AML-193 (cell line): ENCODE data around the gene CHIT1.
"Not testable (repeated sequence)": the region's sequence is repeated elsewhere in the genome, so short reads cannot be mapped to it uniquely, and the experiment has no call there.

ENCODE experiments used
- DNase-seq, 2 experiments: peaks; one replicate each; lab custom pipeline; 2025; lab: John Stamatoyannopoulos, UW

Gene CHIT1

DNA sequence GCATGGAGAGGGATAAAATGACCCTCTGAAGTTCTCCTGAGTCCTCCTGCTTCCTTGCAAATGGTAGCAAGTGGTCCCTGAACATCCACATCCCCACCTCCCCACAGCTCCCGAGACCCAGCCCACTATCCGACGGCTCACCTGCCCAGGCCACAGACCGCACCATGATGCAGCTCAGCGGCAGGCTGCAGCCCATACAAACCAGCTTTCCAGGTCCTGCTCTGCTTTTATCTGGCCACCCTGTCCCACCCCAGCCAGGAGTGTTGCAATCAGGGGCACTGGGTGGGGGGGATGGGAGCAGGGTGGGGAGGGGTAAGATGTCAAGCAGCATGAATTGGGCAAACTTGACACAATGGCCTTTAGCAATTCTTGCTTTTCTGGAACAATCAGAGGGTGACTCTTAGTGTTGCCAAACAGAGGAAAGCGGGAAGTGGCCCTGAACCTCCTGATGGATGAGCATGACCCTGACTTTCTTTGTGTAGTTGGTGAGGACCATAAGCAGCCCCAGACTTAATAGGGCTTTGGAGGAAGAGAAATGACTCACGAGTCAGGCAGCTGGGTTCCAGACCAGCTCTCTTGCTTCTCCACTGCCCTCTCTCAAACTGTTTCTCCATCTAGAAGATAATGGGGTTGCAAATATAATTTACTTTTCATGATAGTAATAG, at the start of gene CHIT1:
CHIT1 (minus strand) TSS at position 203 of the 665 bp plus-strand sequence; CDS start at position 166, 37 bp downstream.
- no peak for DNase-seq

- no peak for DNase-seq
Measured at GRCh38 chr1:203278885-203279406, 49.5 kb upstream of the CHIT1 start.

DNA sequence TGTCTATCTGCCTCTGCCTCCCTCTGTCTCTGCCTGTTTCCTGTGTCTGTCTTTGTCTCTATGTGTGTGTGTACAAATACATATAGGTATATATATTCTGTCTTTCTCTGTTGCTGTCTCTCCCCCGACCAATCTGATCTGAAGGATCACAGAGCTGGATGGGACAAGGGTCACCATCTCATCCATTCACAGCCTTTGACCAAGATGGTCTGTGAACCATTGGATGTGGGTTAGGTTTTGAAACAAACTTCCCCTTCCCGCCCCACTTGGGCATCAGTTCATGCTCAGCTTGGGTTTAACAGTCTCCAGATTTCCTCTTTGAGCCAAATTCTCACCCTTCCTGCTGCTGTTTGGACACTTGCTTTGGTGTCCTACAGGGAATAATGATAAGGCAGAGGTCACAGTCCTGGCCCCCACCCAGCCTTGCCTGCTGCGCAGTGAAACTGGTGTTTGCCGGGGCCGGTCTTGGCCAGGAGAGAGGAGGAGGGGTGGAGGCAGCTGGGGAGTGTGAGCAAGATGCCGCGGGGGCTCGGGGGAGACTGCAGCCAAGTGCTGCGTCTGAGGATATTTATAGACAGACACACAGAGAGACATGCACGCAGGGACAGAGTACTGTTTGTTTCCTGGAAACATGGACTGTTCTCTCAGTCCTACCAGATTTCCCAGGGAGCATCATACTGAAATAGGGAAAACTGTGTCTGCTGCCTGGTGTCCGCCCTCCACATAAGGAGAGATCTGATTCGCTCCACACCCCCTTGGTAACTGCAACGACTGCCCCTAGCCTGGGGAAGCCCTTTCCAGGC, 48.8 kb upstream of the CHIT1 start:
- DNase-seq = peak; percentile 44 to 55

DNA sequence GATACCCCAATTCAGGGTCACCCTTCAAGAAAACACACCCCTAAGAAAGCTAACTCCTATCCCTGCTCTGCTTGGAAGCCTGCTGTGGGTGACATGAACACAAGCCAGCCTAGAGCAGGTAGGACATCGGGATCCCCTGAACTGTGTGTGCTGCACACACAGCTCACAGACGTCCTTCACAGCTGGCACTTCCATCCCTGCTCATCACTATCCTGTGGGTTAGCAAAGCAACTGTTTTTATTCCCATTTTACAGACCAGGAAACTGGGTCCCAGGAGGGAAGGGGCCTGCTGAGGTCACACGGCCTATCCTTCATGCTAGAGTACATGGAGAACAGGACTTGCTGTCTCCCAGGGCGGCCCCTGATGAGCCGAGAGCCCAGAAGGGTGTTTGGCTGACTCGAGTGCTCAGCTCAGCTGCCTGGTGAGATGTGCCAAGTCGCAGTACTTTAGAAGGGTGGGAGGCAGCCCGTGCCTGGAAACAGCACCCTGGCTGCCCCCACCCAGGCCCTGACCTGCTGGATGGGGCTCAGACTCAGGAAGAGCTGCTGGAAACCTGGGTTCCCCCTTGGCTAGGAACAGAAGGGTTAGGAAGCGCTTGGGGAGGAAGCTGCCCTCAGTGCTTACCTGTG, 47.6 kb upstream of the CHIT1 start:
- DNase-seq = no peak

- DNase-seq = no peak
Measured at GRCh38 chr1:203276408-203276807, 46.9 kb upstream of the CHIT1 start.

DNA sequence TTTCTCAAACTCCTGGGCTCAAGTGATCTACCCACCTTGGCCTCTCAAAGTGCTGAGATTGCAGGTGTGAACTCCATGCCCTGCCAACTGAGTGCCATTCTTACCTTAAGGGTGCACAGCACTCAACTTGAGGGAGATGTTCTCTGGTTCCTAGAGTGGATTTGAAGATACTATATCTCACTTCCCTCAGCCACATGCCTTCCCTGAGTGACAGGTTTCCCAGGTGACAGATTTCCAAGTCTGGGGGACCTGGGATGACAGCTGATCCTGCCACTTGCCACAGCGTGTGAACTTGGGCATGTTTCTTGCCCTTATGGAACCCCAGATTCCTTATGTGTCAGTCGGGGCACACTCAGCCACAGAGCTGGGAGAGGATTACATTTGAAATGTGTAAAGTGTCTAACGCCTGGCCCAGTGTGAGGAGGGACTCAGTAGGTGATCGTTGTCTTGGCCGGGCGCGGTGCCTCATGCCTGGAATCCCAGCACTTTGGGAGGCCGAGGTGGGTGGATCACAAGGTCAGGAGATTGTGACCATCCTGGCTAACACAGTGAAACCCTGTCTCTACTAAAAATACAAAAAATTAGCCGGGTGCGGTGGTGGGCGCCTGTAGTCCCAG, 46.3 kb upstream of the CHIT1 start:
- no peak for DNase-seq

DNA sequence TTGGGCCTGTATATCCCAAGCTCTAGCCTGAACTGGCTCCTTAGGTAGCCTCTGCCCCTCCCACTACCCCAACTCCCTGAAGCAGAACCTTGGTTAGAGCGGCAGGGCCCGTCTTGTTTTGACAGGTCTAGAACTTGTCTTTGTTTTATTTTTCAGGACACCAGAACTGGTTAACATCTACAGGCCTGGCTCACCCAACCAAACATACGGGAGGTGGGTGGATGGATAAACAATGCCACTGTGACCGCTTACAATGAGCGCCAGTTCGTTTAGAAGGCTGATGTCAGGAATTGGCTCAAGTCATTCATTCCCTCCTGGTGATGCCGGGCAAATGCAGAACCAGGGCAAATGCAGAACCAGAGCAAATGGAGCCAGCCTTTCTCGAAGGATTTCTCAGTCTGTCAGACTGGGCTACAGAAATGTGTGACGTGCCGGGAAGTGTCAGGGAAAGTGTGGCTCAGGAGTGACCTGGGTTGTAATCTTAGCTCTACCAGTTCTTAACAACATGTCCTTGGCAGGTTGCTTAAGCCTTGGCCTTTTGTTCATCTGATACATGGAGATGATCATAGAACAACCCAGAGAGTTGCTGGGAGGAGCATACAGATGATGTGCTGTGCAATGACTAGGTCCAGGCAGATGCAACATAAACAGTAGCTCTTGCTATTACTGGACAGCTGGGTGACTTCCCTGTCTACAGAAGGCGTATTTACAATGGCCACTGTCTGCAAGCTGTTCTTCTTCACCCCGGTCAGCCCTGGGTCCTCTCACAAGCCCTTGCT, 45.3 kb upstream of the CHIT1 start:
- no peak for DNase-seq

GRCh38 chr1:203273869-203274602, 44.6 kb upstream of the CHIT1 start:
- no peak for DNase-seq

- peak; percentile 55 to 63 for DNase-seq
Measured at GRCh38 chr1:203273206-203273868, 43.9 kb upstream of the CHIT1 start.

- no peak for DNase-seq
Measured at GRCh38 chr1:203272633-203273205, 43.2 kb upstream of the CHIT1 start.

- DNase-seq = no peak
Measured at GRCh38 chr1:203271962-203272632, 42.6 kb upstream of the CHIT1 start.

GRCh38 chr1:203271018-203271743, 41.7 kb upstream of the CHIT1 start:
- peak; percentile 83 for DNase-seq

DNA sequence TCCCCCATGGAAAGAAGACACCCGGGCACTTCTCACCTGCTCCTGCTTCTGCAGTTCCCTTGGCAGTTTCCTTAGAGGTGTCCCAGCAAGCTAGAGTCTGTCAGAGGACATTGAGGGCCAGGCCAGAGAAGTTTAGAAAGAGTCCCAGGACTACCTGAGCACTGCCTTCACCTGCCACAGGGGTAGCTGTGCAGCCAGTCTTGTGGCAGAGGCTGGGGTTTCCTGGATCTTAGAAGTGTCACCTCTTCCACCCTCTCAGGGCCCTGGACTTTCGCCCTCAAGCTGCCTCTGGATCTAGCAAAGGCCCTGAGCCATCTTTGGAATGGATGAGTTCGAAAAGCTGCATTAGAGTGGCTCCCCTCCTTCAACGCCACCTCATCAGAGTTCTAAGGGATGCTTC, 41.0 kb upstream of the CHIT1 start:
- no peak for DNase-seq

- DNase-seq = no peak
Measured at GRCh38 chr1:203269654-203270020, 40.2 kb upstream of the CHIT1 start.

DNA sequence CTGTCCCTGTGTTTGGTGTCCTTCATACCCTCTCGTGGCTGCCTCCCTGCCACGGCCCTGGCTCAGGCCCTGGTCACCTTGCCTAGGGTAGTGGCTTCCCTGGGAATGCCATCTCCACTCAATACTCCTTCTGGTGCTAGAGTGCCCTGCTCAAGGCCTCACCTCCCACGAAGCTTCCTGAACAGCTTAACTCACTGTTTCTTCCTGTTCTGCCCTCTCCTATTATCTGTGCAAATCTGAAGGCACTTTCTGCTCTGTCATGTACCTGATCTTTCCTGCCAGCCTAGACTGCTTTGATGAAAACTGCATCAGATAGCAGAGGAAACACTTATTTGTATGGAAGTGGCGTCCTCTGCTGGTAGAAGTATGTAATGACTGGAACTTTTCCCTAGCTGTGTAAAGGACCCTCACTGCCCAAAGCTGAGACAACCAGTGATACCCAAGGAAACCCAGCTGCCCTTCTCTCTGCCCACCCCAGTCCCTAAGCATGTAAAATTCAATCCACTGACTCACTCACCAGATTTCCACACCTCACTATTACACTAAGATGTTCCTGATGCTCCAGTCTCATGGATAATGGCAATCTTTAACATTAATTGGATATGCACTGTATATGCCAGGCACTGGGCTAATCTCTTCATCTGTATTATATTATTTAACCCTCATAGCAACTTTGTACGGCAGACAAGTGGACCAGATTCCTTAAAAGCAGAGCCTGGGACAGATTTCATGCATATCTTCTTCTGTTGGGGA, 39.6 kb upstream of the CHIT1 start:
- DNase-seq = peak; percentile 79 to 81

GRCh38 chr1:203267912-203268311, 38.4 kb upstream of the CHIT1 start:
- no peak for DNase-seq

DNA sequence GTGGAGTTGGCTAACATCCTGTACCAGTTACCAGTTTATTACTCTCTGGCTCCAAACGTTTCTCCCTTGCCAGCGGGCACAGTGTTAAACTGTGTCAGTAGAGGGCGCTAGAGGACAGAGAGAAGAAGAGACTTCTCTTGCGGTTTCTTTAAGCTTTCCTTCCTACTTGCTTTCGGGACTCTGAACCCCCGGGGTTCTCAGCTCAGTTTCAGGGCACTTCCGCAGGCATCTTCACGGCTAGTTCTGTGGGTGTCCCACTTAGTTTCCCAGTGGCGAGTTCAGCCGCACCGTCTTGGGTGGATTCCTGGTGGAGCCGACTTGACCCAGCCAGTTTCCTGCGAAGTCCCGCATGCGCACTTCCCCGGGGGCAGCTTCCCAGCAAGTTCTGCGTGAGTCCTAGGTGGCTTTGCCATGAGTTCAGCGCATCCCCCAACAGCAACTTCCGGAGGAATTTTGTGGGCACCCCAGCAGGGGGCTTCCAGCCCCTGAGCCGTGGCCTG, 37.9 kb upstream of the CHIT1 start:
- peak; percentile 82 to 91 for DNase-seq

DNA sequence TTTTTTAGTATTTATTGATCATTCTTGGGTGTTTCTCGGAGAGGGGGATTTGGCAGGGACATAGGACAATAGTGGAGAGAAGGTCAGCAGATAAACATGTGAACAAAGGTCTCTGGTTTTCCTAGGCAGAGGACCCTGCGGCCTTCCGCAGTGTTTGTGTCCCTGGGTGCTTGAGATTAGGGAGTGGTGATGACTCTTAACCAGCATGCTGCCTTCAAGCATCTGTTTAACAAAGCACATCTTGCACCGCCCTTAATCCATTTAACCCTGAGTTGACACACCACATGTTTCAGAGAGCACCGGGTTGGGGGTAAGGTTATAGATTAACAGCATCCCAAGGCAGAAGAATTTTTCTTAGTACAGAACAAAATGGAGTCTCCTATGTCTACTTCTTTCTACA, 36.7 kb upstream of the CHIT1 start:
- not testable (repeated sequence) for DNase-seq
